Left cardiac atrium (tissue), 4 donors: Measurements from ENCODE around the gene DAD1. TPM values are rescaled to one million over a fixed set of nuclear protein-coding genes. Genes with fewer than 3 reads are reported as not detected.
"Not testable (repeated sequence)": the region's sequence is repeated elsewhere in the genome, so short reads cannot be mapped to it uniquely, and the experiment has no call there.

ENCODE experiments used
- ATAC-seq, 2 donors: fragments of 200-7000 bp; cut with Tn5 transposase; one replicate each; pipeline ENCODE4 v1.9.1; 2020; ENCODE audit warnings: mild to moderate bottlenecking in 2 of 2, moderate library complexity in 2 of 2
- DNase-seq: peaks from one replicate; pipeline ENCODE4 v3.0.0-alpha.2; 2020
- intact Hi-C, 2 donors: fragments of 100-400 bp; cut with DNase I; formaldehyde crosslinking; loops; one replicate each; pipeline versions ENCODE4 v1.14.1 to v1.15.1; 2022 to 2023
- total RNA-seq, 2 donors: library from RNA; stranded (reverse); fragmentation: NEBNext Ultra II Directional; extraction: Animal tissue kit (Norgen Biotek cat#: 25700); gene quantifications; one replicate each; pipeline ENCODE4 v1.2.1, GENCODE V29; 2021
- donor health status: DM: no; HTN: yes; CAD: no.
- donor health status: DM: no; HTN: yes; CAD: no; lungs with severe emphysema.
- donor health status: DM: yes; HTN: yes; CAD: no.
- donor health status: Dilated cardiomyopathy.

DAD1 gene
- total RNA-seq, 2 donors from 2014 or later = 150 to 165 TPM

DNA sequence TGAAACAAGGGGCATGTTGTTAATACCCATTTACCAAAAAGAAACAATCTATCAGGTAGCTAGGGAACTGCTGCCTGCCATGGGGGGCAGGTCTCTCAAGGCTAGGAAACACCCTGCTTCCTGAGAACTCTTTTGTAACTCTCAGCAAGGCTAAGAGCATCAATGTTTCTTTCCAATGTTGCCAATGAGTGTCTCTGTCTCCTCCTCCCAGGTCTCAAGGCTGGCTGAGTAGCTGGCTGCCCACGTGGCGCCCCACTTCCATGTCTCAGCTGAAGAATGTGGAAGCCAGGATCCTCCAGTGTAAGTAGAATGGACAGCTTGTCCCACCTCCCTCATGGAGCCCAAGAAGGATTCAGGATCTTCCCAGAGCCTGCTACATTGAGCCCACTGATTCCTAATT, 12.4 kb upstream of the DAD1 start:
- intact Hi-C loops = no loop called here
- DNase-seq = no peak
- no peak for ATAC-seq

DNA sequence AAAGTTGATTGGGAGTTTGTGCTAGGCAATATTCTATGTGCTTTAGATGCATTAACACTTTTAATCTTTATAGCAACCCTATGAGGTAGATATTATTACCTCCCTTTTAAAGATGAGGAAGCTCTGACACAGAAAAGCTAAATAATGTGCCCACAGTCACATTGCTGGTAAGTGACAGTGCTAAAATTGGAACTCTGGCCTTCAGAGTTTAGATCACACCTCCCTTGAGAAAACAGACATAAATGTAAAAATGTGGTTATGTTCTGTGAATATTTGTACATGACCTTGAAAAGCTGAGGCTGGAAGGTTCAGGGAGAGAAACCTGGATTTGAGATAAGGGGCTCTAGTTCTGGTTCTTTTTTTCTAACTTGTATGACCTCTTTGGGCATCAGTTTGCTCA, 11.0 kb upstream of the DAD1 start:
- DNase-seq = no peak
- intact Hi-C loops = no loop called here
- ATAC-seq = no peak

DNA sequence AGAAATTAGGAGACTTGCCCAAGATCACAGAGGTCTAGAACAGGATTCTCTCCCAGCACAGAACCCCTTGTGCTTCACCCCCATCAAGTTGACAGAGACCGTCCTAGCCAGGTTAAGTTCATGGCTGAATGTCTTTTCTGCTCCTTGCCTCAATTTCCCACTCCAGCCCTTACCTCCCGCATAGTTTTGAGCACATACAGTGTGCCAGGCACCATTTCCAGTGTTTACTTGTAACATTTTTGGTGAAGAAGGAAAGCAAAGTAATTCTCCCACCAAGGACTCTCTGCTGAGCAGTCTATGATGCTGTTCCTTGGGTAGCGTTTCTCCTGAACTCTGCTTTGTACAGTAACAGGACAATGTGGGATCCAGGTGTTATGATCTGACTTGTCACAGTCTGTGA, 10.3 kb upstream of the DAD1 start:
- intact Hi-C loops = no loop called here
- DNase-seq (no peak), ATAC-seq (no peak)

DNA sequence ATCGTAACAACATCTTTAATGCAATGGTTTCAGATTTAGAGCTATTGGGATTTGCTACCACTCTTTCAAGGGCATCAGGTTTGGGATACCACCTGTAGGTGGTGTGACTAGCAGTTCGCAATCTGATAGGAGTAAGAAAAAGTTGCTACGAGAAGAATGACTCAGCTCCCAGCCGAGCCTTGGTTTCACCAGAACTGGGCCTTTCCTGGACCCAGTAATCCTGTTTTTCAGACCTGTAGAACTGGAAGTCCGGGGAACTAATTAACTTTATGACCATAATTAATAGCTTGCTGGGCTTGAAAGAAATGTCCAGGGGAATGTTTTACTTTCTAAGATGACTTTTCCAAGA, 9.8 kb upstream of the DAD1 start:
- ATAC-seq = peak; percentile 58 to 88
- intact Hi-C loops = no loop called here
- peak; percentile 36 for DNase-seq

DNA sequence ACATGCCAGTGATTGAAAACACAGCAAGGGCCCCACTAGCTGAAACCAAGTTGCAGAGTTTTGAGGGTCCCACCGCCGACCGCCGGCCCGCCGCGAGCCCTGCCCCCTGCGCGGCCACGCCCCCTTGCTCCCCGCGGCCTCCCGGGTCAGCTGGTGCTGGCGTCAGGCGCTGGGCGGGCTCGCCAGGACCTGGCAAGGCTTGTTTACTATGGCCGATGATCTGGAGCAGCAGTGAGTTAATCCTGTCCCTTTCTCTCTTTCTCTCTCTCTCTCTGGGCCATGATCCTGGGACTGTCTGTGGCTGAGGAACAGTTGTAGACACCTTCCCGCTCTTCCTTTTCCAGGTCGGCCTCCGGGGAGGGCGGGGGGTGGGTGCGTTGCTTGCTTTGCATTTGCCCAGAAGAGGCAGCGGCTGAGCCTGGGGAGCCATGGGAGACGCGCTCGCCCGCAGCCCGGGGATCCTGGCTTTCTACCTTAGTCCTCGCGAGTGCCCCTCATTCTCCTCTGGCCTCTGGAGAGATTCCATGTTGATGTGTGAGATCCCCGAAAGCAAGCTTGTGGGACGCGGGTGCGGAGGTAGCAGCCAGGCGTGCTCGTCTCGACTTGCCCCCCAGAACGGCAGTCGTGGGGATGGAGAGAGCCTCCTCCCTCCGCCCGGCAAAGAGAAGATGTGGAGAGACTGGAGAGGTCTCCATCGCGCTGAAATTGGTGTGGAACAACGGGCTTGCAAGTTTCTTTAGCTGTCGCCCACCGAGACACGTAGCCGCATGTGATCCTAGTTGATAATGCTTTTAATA, 9.3 kb upstream of the DAD1 start, which contains the start of gene ABHD4:
ABHD4 (plus strand) TSS at position 202 of the 797 bp plus-strand sequence; CDS start at position 209, 7 bp downstream.
- ATAC-seq (peak; percentile 98 to 99), DNase-seq (peak; percentile 87)
- intact Hi-C loops = no loop called here

DNA sequence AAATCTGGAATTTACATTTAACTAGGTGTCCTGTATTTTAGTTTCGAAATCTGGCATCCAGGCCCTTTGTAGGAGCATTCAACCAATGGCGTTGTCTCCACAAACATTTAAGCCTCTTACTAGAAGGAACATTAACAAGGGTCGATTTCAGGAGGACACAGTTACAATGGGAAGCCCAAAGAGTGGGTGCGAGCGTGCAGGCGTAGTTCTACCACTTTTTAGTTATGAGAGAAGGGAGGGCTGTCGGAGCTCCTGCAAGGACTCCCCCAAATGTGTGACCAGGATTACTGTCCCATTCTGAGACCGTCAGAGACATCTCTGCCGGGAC, 8.7 kb upstream of the DAD1 start:
- peak; percentile 7 to 31 for ATAC-seq
- DNase-seq = no peak
- intact Hi-C loops = no loop called here

DNA sequence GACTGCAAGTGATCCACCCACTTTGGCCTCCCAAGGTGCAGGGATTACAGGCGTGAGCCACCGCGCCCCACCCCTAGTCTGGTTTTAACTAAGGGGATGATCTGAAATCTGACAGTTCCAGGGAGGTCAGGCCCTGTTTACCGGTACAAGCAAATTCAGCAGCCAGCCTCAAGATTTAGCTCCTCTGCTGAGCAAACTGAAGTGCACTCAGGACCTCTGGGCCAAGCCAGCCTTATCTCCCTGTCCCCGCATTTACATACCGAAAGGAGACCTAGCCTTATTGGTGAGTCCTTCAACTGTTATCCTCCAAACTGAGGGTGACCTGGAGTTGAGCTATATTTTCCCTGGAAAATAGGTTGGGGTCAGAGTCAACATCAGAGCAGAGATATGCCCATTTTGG, 8.2 kb upstream of the DAD1 start:
- DNase-seq (no peak), ATAC-seq (no peak)
- intact Hi-C loops = no loop called here

DNA sequence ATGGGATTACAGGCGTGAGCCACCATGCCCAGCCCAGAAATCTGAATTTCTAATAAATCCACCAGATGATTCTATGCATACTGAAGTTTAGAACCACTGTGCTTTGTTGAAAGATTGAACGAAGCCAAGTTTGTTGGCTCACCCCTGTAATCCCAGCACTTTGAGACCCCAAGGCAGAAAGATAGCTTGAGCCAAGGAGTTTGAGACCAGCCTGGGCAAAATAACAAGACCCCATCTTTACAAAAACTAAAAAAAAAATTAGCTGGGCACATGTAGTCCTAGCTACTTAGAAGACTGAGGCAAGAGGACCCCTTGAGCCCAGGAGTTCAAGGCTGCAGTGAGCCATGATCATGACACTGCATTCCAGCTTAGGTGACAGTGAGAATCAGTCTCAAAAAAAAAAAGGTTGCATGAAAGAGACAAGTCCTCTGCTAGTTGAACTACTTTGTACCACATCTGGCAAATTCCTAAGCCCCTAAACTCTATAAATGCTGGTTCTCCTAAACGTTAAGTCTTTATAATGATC, 7.4 kb upstream of the DAD1 start:
- DNase-seq (no peak), ATAC-seq (no peak)
- intact Hi-C loops = no loop called here

DNA sequence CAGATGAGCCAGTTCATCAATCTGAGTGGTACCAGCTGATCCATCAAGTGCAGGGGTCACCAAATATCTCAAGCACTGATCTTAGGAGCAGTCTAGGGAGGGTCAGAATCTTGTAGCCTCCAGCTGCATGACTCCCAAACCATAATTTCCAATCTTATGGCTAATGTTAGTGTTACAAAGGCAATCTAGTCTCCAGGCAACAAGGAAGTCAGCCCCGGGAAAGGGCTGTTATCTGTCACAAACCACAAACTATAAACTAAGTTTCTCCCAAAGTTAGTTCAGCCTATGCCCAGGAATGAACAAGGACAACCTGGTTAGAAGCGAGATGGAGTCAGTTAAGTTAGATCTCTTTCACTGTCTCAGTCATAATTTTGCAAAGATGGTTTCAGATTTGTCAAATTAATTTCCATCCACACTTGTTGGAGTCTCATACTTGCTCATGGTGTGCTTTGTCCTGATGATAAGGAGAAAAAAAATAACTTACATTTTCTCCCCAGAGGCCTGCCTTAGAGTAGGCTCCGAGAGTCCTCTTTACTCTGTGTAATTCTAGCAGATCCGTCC, 5.2 kb upstream of the DAD1 start:
- DNase-seq = no peak
- intact Hi-C loops = no loop called here
- ATAC-seq = no peak

DNA sequence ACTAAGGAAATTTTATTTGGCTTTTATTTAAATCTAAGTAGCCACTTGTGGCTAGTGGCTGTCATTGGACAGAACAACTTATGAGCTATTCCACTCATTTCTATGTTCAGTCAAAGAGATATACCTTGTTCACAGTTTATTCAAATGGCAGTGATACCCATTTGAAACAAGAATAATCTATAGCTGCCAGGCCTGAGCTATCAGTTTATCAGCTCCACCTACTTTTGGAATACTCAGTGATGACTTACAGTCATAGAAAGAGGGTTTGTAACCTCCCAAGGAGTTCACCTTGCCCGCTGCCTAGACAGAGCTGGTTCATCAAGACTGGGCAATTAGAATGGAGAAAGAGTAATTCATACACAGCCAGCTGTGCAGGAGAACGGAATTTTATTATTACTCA, 4.6 kb upstream of the DAD1 start:
- DNase-seq = no peak
- intact Hi-C loops = no loop called here
- ATAC-seq = no peak

DNA sequence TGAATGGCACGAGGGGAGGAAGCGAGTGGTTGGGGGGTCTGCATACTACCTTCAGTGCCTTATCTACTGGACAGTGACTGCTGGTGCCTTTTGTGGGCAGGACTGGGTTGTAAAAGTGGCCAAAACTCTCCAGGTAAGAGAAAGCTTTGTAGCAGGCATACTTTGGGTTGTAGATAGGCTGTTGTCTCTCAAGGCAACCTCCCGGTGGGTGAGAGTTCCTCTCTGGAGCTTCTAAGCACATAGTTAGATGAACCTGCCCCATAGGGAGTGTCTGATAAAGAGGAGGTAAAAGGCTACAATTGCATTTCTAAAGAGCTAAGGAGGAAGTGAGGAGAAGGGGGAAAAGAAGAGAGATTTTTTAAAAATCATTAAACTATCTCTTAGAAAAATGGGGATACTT, 4.2 kb upstream of the DAD1 start:
- ATAC-seq (no peak), DNase-seq (no peak)
- intact Hi-C loops = no loop called here

DNA sequence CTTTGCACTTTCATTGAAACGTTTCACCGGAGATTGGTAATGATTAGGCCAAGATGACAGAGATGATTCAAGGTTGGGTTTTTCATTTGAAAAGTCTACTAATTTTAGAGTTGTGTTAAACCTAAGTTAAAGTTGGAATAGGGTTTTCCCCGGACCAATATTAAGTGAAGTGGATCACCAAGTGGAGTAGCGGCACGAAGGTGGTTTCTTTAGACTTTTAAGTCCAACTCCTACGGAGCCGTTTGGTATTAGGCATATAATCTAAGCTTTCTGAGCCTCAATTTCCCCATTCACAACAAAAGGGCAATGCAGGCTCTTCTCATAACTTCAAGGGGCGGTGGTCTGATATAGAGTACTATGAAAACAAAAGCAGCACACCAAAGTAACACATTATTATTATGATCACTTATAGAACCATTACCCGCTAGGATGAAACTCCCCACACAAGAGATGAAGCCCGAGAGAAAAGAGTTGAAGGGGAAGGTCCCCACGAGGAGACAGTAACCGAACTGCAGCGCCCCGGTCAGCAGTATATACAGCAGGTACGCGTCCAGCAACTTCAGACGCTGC, 413 bp downstream of the DAD1 start:
- DNase-seq (no peak), ATAC-seq (no peak)
- intact Hi-C loops = no loop called here

DNA sequence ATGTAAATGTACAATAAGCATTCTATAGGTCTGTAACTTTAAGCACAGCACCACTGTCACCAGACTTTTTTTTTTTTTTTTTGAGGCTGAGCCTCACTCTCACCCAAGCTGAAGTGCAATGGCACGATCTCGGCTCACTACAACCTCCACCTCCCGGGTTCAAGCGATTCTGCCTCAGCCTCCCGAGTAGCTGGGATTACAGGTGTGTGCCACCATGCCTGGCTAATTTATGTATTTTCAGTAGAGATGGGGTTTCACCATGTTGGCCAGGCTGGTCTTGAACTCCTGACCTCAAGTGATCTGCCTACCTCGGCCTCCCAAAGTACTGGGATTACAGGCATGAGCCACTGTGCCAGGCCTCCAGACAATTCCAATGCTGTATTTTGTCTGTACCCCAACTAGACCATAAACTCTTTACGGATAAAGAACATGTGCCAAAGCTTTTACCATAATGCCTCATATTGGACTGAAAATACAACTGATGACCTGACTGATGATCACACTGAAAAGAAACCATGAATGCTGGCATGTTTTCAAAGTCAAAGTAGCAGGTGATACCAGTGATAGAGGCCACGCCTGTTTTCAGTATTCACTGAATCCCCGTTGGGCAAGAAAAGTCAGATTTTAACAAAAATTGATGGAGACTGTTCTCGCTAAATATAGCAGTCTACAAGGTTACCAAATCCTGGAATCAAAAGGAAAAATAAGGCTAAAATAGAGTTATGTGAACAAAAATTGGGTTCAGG, 1.2 kb downstream of the DAD1 start:
- ATAC-seq, DNase-seq, intact Hi-C loops: not testable (repeated sequence)

DNA sequence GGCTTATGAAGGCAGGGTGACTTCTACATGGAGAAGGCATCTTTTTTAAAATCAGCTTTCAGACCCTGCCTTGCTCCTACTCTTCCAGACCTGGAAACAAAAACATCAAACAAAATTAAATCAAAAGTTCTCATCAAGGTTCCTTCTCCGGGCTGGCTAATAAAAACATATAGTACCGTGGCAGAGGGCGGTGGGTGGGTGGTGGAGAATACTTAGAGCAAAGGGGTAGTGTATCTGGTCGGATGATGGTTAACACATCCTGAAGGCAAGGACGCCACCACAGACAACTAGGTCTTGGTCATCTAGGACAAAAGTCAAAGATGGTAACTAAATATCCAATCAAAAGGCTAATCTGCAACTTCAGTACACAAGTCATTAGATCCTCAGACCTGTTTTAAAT, 1.8 kb downstream of the DAD1 start:
- intact Hi-C loops = no loop called here
- ATAC-seq (no peak), DNase-seq (no peak)

DNA sequence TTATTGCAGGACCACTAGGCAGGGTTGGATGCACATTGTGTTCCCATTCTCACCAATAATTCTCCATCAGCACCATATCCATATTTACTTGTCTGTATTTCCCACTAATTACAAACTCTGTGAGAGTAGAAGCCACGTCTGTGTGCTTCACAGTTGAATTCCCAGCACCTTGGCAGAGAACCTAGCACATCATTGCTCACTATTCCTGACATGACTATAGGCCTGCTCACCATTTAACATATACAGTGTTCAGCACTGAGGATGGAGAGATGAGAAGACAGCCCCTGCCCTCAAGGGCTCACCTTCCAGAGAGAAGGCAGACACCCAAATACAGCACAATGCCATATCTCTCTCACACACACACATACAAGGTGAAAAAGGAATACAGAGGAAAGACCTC, 5.0 kb downstream of the DAD1 start:
- intact Hi-C loops = no loop called here
- DNase-seq = no peak
- no peak for ATAC-seq

DNA sequence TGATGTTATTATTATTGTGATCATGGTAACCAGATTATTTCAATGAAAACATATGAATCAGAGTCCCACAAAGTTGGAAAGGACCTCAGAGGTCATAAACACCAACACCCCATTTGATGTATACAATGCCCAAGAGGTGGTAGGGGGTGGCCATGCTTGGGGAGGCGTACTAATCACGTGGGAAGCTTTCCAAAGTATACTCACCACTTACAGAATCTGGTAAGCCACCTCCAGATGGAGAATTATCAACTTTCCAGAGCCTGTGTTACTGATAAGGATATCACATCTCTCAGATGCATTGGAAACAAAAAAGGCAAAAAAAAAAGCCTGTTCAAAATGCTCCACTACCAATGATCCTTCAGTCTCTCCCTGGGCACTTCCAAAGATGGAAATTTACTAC, 8.4 kb downstream of the DAD1 start:
- DNase-seq (no peak), ATAC-seq (no peak)

DNA sequence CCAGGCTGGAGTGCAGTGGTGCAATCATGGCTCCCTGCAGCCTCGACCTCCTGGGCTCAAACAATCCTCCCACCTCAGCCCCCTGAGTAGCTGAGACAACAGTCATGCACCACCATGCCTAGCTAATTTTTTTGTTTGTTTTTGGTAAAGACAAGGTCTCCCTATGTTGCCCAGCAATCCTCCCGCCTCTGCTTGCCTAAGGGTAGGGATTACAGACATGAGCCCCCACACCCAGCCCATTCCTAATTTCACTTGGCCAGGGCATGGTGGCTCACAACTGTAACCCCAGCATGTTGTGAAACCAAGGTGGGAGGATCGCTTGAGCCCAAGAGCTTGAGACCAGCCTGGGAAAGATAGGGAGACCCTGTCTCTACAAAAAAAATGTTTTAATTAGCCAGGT, 9.1 kb downstream of the DAD1 start:
- intact Hi-C loops = no loop called here
- no peak for ATAC-seq

More for the DNA sequence above, 8.4 kb downstream of the DAD1 start:
- intact Hi-C loops = no loop called here

DNA sequence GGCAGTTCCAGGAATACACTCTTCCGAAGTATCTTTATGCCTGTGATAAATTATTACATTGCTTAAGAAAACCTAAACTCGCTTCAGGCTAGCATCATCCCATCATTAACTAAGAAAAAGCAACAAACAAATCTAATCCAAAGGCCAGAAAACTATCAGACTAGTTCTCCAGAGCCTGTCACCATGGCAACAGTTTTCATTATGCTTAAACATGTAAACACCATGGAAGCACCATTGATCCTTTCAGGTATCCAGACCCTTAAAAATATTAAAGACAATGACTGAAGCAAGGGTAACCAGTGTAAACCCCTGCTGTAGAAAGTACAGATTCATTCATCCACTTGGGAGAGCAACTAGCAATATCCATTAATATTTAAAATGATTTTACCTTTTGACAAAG, 9.8 kb downstream of the DAD1 start:
- no peak for ATAC-seq
- intact Hi-C loops = no loop called here
- DNase-seq = no peak

More for the DNA sequence above, 9.1 kb downstream of the DAD1 start:
- DNase-seq = no peak

DNA sequence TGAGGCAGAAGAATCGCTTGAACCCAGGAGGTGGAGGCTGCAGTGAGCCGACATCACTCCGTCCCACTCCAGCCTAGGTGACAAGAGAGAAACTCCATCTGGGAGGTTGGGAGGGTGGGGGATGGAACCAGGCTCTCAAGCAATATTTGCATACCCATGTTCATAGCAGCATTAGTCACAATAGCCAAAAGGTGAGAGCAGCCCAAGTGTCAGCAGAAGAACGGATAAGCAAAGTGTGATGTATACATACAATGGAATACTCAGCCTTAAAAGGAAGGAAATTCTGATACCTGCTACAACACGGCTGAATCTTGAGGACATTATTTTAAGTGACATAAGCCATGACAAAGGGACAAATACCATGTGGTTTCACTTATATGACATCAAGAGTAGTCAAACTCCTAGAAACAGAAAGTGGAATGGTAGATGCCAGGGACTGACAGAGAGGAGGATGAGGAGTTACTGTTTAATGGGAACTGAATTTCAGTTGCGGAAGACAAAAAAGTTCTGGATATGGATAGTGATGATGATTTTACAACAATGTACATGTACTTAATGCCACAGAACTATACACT, 11.6 kb downstream of the DAD1 start:
- intact Hi-C loops = no loop called here
- ATAC-seq (no peak), DNase-seq (no peak)

DNA sequence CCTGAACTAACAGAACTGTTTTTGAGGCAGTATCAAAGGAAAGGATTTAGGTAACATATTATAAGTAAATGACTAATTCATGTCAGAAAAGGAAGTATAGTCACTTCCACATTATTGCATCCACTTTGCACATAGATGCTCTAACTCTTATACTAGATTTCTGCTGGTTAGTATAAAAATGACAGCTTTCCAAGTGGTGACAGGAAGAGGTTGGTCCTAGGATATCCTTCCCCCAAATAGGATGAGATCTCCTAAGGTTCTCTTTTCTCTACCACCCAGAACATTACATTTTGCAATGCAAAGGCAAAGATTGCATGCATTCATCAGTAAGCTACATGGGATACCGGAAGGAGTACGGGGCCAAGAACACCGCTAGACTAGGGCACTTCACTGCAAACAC, 15.2 kb downstream of the DAD1 start:
- ATAC-seq (no peak), DNase-seq (no peak)
- intact Hi-C loops = loop anchor here in 1 of 2 donors (5.0 kb wide), 1 partner anchor 243 kb away; the partner anchor contains the start of gene SLC7A7
